CD14-positive monocyte (primary cell): ENCODE data around the gene KIAA0232. TPM values are rescaled to one million over a fixed set of nuclear protein-coding genes. Genes with fewer than 3 reads are reported as not detected.

Experiments
- DNase-seq, 3 donors: peaks; one replicate each; pipeline ENCODE4 v3.0.0-alpha.2; 2011 to 2022
- H2AFZ ChIP-seq: 2 replicates; pipeline ENCODE4 v1.6.0; 2012; ENCODE audit warnings: mild to moderate bottlenecking, low read depth, low read length, inconsistent platforms; ENCODE audit not compliant: insufficient read depth, poor library complexity, severe bottlenecking
- H3K27ac ChIP-seq, 2 donors: 1 replicate in 1 of 2; 2 replicates in 1 of 2; pipeline ENCODE4 v1.5.1; 2012 to 2013; ENCODE audit warnings: low read length in 2 of 2, control low read depth in 1 of 2, inconsistent platforms in 1 of 2, low read depth in 1 of 2, mild to moderate bottlenecking in 1 of 2
- H3K27me3 ChIP-seq, 2 donors: one replicate each; pipeline versions ENCODE4 v1.6.0 to v1.6.1; 2011 to 2013; ENCODE audit warnings: low read length in 2 of 2; ENCODE audit not compliant: control insufficient read depth in 2 of 2, insufficient read depth in 2 of 2
- H3K36me3 ChIP-seq, 2 donors: replicated peaks in 1 of 2; 1 replicate in 1 of 2; 2 replicates in 1 of 2; pipeline versions ENCODE4 v1.5.1 to v1.6.1; 2012 to 2013; ENCODE audit warnings: low read length in 2 of 2, control low read depth in 1 of 2, inconsistent platforms in 1 of 2, mild to moderate bottlenecking in 1 of 2; ENCODE audit not compliant: insufficient read depth in 2 of 2, control insufficient read depth in 1 of 2
- H3K4me1 ChIP-seq, 2 donors: 1 replicate in 1 of 2; 2 replicates in 1 of 2; pipeline versions ENCODE4 v1.5.1 to v1.6.1; 2012 to 2013; ENCODE audit warnings: low read length in 2 of 2, control low read depth in 1 of 2, inconsistent platforms in 1 of 2, mild to moderate bottlenecking in 1 of 2, moderate library complexity in 1 of 2; ENCODE audit not compliant: insufficient read depth in 2 of 2, control insufficient read depth in 1 of 2
- H3K4me2 ChIP-seq: replicated peaks from 2 replicates; pipeline ENCODE3; 2012; ENCODE audit warnings: low read length, moderate library complexity, mild to moderate bottlenecking; ENCODE audit not compliant: poor library complexity, severe bottlenecking; ENCODE audit errors: extremely low read depth
- H3K4me3 ChIP-seq, 3 experiments: fragments of 200-600 bp in 1 of 3; sonication (generic) in 1 of 3; replicated peaks in 1 of 3; 1 replicate in 2 of 3; 2 replicates in 1 of 3; pipeline ENCODE4 v1.5.1; 2011 to 2013; ENCODE audit warnings: low read length in 3 of 3, mild to moderate bottlenecking in 3 of 3, control low read depth in 2 of 3, low read depth in 2 of 3, inconsistent platforms in 1 of 3, moderate library complexity in 1 of 3
- H3K79me2 ChIP-seq: 2 replicates; pipeline ENCODE4 v1.6.0; 2012; ENCODE audit warnings: mild to moderate bottlenecking, control low read depth, inconsistent platforms, low read length, moderate library complexity; ENCODE audit not compliant: insufficient read depth
- H3K9ac ChIP-seq: 2 replicates; pipeline ENCODE4 v1.6.0; 2017; ENCODE audit warnings: low read length, mild to moderate bottlenecking; ENCODE audit not compliant: insufficient read depth, poor library complexity, severe bottlenecking
- H3K9me3 ChIP-seq, 2 donors: replicated peaks in 1 of 2; 1 replicate in 1 of 2; 2 replicates in 1 of 2; pipeline versions ENCODE4 v1.5.1 to v1.6.1; 2012 to 2013; ENCODE audit warnings: low read length in 2 of 2, control low read depth in 1 of 2; ENCODE audit not compliant: control insufficient read depth in 1 of 2, insufficient read depth in 1 of 2
- H4K20me1 ChIP-seq: 2 replicates; pipeline ENCODE4 v1.6.0; 2012; ENCODE audit warnings: mild to moderate bottlenecking, low read length, control low read depth, moderate library complexity; ENCODE audit not compliant: insufficient read depth
- H3K27ac Mint-ChIP-seq, 7 donors: one replicate each; pipeline ENCODE4 v1.8.0; 2020; ENCODE audit warnings: mild to moderate bottlenecking in 7 of 7, mixed read lengths in 7 of 7, moderate library complexity in 6 of 7, inconsistent platforms in 2 of 7
- H3K27me3 Mint-ChIP-seq, 3 donors: one replicate each; pipeline ENCODE4 v1.8.0; 2021 to 2022; ENCODE audit warnings: low read depth in 3 of 3, mild to moderate bottlenecking in 3 of 3, mixed read lengths in 3 of 3, moderate library complexity in 3 of 3, inconsistent platforms in 1 of 3
- H3K36me3 Mint-ChIP-seq, 2 donors: one replicate each; pipeline ENCODE4 v1.8.0; 2020; ENCODE audit warnings: mixed read lengths in 2 of 2, inconsistent platforms in 1 of 2, mild to moderate bottlenecking in 1 of 2
- H3K4me1 Mint-ChIP-seq: one replicate; pipeline ENCODE4 v1.8.0; 2020; ENCODE audit warnings: mild to moderate bottlenecking, mixed read lengths
- H3K4me3 Mint-ChIP-seq, 2 donors: one replicate each; pipeline ENCODE4 v1.8.0; 2020; ENCODE audit warnings: mild to moderate bottlenecking in 2 of 2, mixed read lengths in 2 of 2, moderate library complexity in 1 of 2
- H3K9me3 Mint-ChIP-seq, 7 donors: one replicate each; pipeline ENCODE4 v1.8.0; 2020 to 2022; ENCODE audit warnings: mixed read lengths in 7 of 7, mild to moderate bottlenecking in 6 of 7, moderate library complexity in 6 of 7, inconsistent platforms in 2 of 7
- CTCF ChIP-seq: fragments of 200-600 bp; IDR thresholded peaks from one replicate; pipeline ENCODE4 v1.8.0; 2022; ENCODE audit warnings: antibody characterized with exemption, mild to moderate bottlenecking
- WGBS: methylation state at CpG from one replicate; pipeline ENCODE4 v1.1.5; 2013; ENCODE audit warnings: missing lambda C conversion rate; ENCODE audit not compliant: insufficient coverage; 5-methylcytosine and 5-hydroxymethylcytosine counted together
- intact Hi-C, 2 donors: fragments of 100-400 bp; cut with micrococcal nuclease; formaldehyde crosslinking; loops; one replicate each; pipeline versions ENCODE4 v1.15.0 to v1.15.1; 2023
- polyA plus RNA-seq, 3 donors: library from polyadenylated mRNA; depleted of rRNA in 1 of 3; unstranded in 2 of 3; stranded (reverse) in 1 of 3; fragments of 300-500 nt in 2 of 3; fragments of >200 nt in 1 of 3; fragmentation: Illumina TruSeq in 2 of 3; gene quantifications; 1 replicate in 2 of 3; 2 replicates in 1 of 3; pipeline ENCODE4 v1.2.3, GENCODE V29; 2012 to 2021

The KIAA0232 gene
- polyA plus RNA-seq, 3 donors = 12.3 to 27.3 (median 20.6) TPM

DNA sequence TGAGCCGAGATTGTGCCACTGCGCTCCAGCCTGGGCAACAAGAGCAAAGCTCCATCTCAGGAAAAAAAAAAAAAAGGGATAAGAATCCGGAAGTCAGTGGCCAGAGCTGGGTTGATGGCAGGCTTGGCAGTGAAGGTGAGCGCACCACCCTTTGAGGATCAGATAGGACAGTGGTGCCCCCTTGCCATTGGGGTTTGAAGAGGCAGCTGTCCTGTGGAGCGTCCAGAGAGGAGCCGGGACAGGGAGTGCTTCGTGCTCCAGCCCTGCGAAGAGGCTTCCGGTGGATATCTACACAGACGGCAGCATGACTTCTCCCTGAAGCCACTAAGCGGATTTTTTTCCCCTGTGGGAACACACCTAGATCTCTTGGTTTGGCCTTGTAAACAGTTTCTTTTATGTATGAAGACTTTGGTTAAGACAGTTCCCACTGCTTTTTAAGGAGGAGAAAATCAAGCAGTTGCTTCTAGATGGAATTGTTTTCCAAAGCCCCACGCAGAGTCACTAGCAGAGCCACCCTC lies 133.6 kb downstream of the KIAA0232 start:
- Histone ChIP-seq H3K9me3 (no peaks in the 10 kb centered on the region), H3K27me3 (no peaks in the 10 kb centered on the region), H2AFZ (no peak overlapping the region), H4K20me1 (peaks cover 95% of the 10 kb centered on the region), H3K4me1 (peaks cover 68 to 73% of the 10 kb centered on the region in 2 donors), H3K4me2 (peak overlapping the region; percentile 69), H3K4me3 (peak overlapping the region in 1 of 3 experiments; percentile 55), H3K79me2 (peaks cover 96% of the 10 kb centered on the region), H3K36me3 (no peaks in the 10 kb centered on the region), H3K9ac (no peak overlapping the region), H3K27ac (peak overlapping the region in 1 of 2 donors; percentile 77)
- no peak for DNase-seq
- Mint-ChIP-seq H3K9me3 (no peaks in the 10 kb centered on the region), H3K36me3 (peaks cover 7 to 19% of the 10 kb centered on the region in 2 donors), H3K4me1 (peaks cover 82% of the 10 kb centered on the region), H3K27ac (peak overlapping the region in 5 of 7 donors; percentile 1 to 90 (median 30)), H3K27me3 (peaks cover 0 to 2% (median 0%) of the 10 kb centered on the region in 3 donors), H3K4me3 (peak overlapping the region in 1 of 2 donors; percentile 64)
- TF ChIP-seq CTCF = no peak
- intact Hi-C loops = loop anchor here (10.0 kb wide), 2 partner anchors 129 to 149 kb away; partner anchors contain the start of genes GRPEL1 (in 1 of the 2) and TADA2B (in 1 of the 2)
- WGBS = 95% methylated on average over 11 of the region's 12 CpGs

DNA sequence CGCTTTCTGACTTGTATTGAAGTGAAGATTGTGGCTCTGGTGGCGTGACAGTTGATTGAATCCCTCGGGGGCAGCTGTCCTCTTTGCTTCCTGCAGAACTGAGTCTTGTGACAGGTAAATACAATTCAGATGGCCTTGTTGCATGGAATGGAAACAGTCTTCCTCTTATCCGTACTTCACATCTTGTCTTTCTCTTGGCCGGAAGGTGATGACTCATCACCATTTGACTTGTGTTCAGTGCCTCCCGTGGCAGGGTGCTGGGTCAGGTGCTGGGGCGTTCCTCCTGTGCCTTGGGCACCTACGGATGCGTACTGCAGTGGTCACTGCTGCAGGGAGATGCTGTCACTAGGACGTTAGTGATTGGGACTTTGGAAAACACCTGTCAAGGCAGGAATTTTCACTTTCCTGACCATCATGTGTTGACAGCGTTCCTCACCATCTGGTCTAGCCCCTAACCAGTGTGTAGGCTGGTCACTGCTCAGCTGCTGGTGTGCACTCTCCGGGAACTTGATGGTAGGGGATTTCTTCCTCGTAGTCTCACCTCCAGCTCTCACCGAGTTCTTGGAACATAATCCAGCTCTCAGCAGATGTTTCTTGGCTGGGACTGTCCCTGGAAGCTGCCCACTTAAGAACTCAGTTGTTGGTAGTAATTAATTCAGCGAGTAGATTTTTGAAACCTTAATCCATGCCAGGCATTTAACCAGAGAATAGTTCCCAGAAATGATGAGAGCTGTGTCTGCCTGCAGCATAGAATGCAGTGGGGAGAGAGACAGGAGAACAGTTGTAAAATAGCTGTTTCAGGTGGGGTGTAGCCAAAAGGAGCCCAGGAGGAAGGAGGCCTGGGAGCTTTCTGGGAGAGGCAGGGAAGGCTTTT lies 134.3 kb downstream of the KIAA0232 start:
- Histone ChIP-seq H3K4me2 (peak overlapping the region; percentile 69), H2AFZ (no peak overlapping the region)
- peaks cover 77% of the 10 kb centered on the region for H3K4me1 Mint-ChIP-seq

More for the DNA sequence above, 134.3 kb downstream of the KIAA0232 start:
- TF ChIP-seq CTCF = no peak
- peak; percentile 59 to 86 (median 71) for DNase-seq
- Histone ChIP-seq H3K9me3 (no peaks in the 10 kb centered on the region), H3K4me3 (peak overlapping the region in 1 of 3 experiments; percentile 55), H3K4me1 (peaks cover 62 to 68% of the 10 kb centered on the region in 2 donors), H4K20me1 (peaks cover 95% of the 10 kb centered on the region), H3K79me2 (peaks cover 95% of the 10 kb centered on the region), H3K27ac (peak overlapping the region; percentile 48 to 77), H3K27me3 (no peaks in the 10 kb centered on the region), H3K36me3 (peaks cover 0 to under 1% of the 10 kb centered on the region in 2 donors), H3K9ac (no peak overlapping the region)
- intact Hi-C loops = loop anchor here (10.0 kb wide), 2 partner anchors 128 to 148 kb away; partner anchors contain the start of genes GRPEL1 (in 1 of the 2) and TADA2B (in 1 of the 2)
- Mint-ChIP-seq H3K9me3 (no peaks in the 10 kb centered on the region), H3K4me3 (peak overlapping the region in 1 of 2 donors; percentile 83), H3K27ac (peak overlapping the region; percentile 89 to 95 (median 92)), H3K36me3 (peaks cover 6 to 17% of the 10 kb centered on the region in 2 donors), H3K27me3 (peaks cover 0 to 2% (median 1%) of the 10 kb centered on the region in 3 donors)
- 27% methylated on average over 10 of the region's 15 CpGs for WGBS
